H1 (cell line): ENCODE data around the gene GRID2. TPM values are rescaled to one million over a fixed set of nuclear protein-coding genes. Genes with fewer than 3 reads are reported as not detected.

Experiments
- CTCF ChIA-PET: fragments of 300-600 bp; sonication (Branson Sonifier 250); formaldehyde crosslinking; loops from one replicate; lab custom pipeline; 2021; ENCODE audit not compliant: partially characterized antibody; lab: Charles Lee
- POLR2A ChIA-PET: fragments of 300-600 bp; sonication (Branson Sonifier 250); formaldehyde crosslinking; loops from one replicate; lab custom pipeline; 2021; ENCODE audit warnings: inconsistent platforms; ENCODE audit not compliant: partially characterized antibody; lab: Charles Lee
- DNase-seq, 2 experiments: peaks; one replicate each; pipeline versions ENCODE4 v3.0.0 to v3.0.0-alpha.2; 2010 to 2022; ENCODE audit warnings: low spot score in 2 of 2, low read depth in 1 of 2, mixed read lengths in 1 of 2
- FAIRE-seq: peaks from 2 replicates; lab custom pipeline; 2011; peaks lifted over from hg19 to GRCh38; lab: Jason Lieb, UNC
- H2AFZ ChIP-seq: 2 replicates; pipeline ENCODE4 v1.8.1; 2012; ENCODE audit warnings: low read length, inconsistent platforms
- H2AK5ac ChIP-seq: 2 replicates; pipeline ENCODE4 v1.6.1; 2013; ENCODE audit warnings: low read depth, low read length
- H2BK120ac ChIP-seq: replicated peaks from 2 replicates; pipeline ENCODE3; 2013; ENCODE audit warnings: low read depth, low read length, inconsistent platforms
- H2BK12ac ChIP-seq: 2 replicates; pipeline ENCODE4 v1.6.1; 2013; ENCODE audit warnings: low read depth, low read length
- H2BK15ac ChIP-seq: 2 replicates; pipeline ENCODE4 v1.6.1; 2013; ENCODE audit warnings: low read length
- H2BK20ac ChIP-seq: 2 replicates; pipeline ENCODE4 v1.6.1; 2013; ENCODE audit warnings: low read length
- H2BK5ac ChIP-seq: 2 replicates; pipeline ENCODE4 v1.6.1; 2013; ENCODE audit warnings: low read depth, low read length
- H3K14ac ChIP-seq: 2 replicates; pipeline ENCODE4 v1.6.1; 2013; ENCODE audit warnings: inconsistent platforms; ENCODE audit not compliant: insufficient read length
- H3K18ac ChIP-seq: 2 replicates; pipeline ENCODE4 v1.6.1; 2013; ENCODE audit warnings: low read length; ENCODE audit errors: extremely low read depth
- H3K23ac ChIP-seq: 2 replicates; pipeline ENCODE4 v1.6.1; 2013; ENCODE audit warnings: inconsistent platforms; ENCODE audit not compliant: insufficient read length
- H3K23me2 ChIP-seq: 2 replicates; pipeline ENCODE4 v1.6.1; 2013; ENCODE audit warnings: low read depth, low read length
- H3K27ac ChIP-seq: 2 replicates; pipeline ENCODE4 v1.6.1; 2011; ENCODE audit warnings: low read depth, low read length, inconsistent platforms
- H3K27me3 ChIP-seq, 4 experiments: replicated peaks in 1 of 4; 1 replicate in 1 of 4; 2 replicates in 3 of 4; pipeline versions ENCODE4 v1.6.1 to v1.8.1; 2011 to 2013; ENCODE audit warnings: low read length in 3 of 4, mild to moderate bottlenecking in 3 of 4, inconsistent platforms in 2 of 4, mixed read lengths in 2 of 4, moderate library complexity in 1 of 4; ENCODE audit not compliant: control insufficient read depth in 3 of 4, insufficient read depth in 3 of 4; ENCODE audit errors: extremely low read depth in 1 of 4
- H3K36me3 ChIP-seq, 4 experiments: 2 replicates each; pipeline versions ENCODE4 v1.6.1 to v1.8.1; 2011 to 2013; ENCODE audit warnings: mild to moderate bottlenecking in 4 of 4, low read length in 3 of 4, moderate library complexity in 2 of 4, control low read depth in 1 of 4, inconsistent platforms in 1 of 4; ENCODE audit not compliant: insufficient read depth in 4 of 4, control insufficient read depth in 2 of 4
- H3K4ac ChIP-seq: replicated peaks from 2 replicates; pipeline ENCODE3; 2013; ENCODE audit warnings: low read length, low read depth, mixed read lengths, inconsistent platforms; ENCODE audit not compliant: insufficient read length
- H3K4me1 ChIP-seq, 4 experiments: replicated peaks in 1 of 4; 1 replicate in 1 of 4; 2 replicates in 3 of 4; pipeline versions ENCODE4 v1.6.1 to v1.8.1; 2011 to 2013; ENCODE audit warnings: low read length in 3 of 4, inconsistent platforms in 2 of 4, mixed read lengths in 1 of 4; ENCODE audit not compliant: insufficient read depth in 4 of 4, control insufficient read depth in 3 of 4
- H3K4me2 ChIP-seq, 2 experiments: 2 replicates each; pipeline versions ENCODE4 v1.6.1 to v1.8.1; 2011 to 2013; ENCODE audit warnings: low read depth in 2 of 2, low read length in 2 of 2, control low read depth in 1 of 2, inconsistent platforms in 1 of 2, mild to moderate bottlenecking in 1 of 2; ENCODE audit not compliant: insufficient read depth in 1 of 2
- H3K4me3 ChIP-seq, 4 experiments: fragments of 200-600, 300-600 bp in 1 of 4; sonication (generic), shearing (Covaris generic), sonication (Bioruptor Twin) in 1 of 4; 2 replicates each; pipeline versions ENCODE4 v1.5.1 to v1.8.1; 2011 to 2016; ENCODE audit warnings: low read length in 4 of 4, low read depth in 3 of 4, control low read depth in 2 of 4, inconsistent platforms in 2 of 4, mild to moderate bottlenecking in 2 of 4, mixed read lengths in 1 of 4, moderate library complexity in 1 of 4; ENCODE audit not compliant: insufficient read depth in 2 of 4; ENCODE audit errors: extremely low read depth in 1 of 4
- H3K56ac ChIP-seq: replicated peaks from 2 replicates; pipeline ENCODE3; 2013; ENCODE audit warnings: low read depth, mild to moderate bottlenecking, mixed read lengths, low read length, inconsistent platforms; ENCODE audit not compliant: insufficient read length
- H3K79me1 ChIP-seq: 2 replicates; pipeline ENCODE4 v1.6.1; 2013; ENCODE audit warnings: low read depth, low read length, control low read depth
- H3K79me2 ChIP-seq, 2 experiments: 2 replicates each; pipeline versions ENCODE4 v1.6.1 to v1.8.1; 2012 to 2013; ENCODE audit warnings: low read length in 2 of 2, mild to moderate bottlenecking in 2 of 2, inconsistent platforms in 1 of 2; ENCODE audit not compliant: insufficient read depth in 2 of 2, control insufficient read depth in 1 of 2
- H3K9ac ChIP-seq, 4 experiments: replicated peaks in 1 of 4; 1 replicate in 1 of 4; 2 replicates in 3 of 4; pipeline versions ENCODE4 v1.6.1 to v1.8.1; 2011 to 2013; ENCODE audit warnings: low read depth in 3 of 4, low read length in 3 of 4, control low read depth in 2 of 4, mild to moderate bottlenecking in 2 of 4, moderate library complexity in 2 of 4, inconsistent platforms in 1 of 4; ENCODE audit errors: extremely low read depth in 1 of 4
- H3K9me3 ChIP-seq, 2 experiments: 2 replicates each; pipeline versions ENCODE4 v1.6.1 to v1.8.1; 2012 to 2013; ENCODE audit warnings: mild to moderate bottlenecking in 2 of 2, moderate library complexity in 2 of 2, control low read depth in 1 of 2, inconsistent platforms in 1 of 2, low read depth in 1 of 2, low read length in 1 of 2, mixed read lengths in 1 of 2; ENCODE audit not compliant: insufficient read depth in 2 of 2
- H4K20me1 ChIP-seq, 2 experiments: replicated peaks in 1 of 2; 2 replicates each; pipeline versions ENCODE3 to v1.8.1; 2011 to 2013; ENCODE audit warnings: inconsistent platforms in 2 of 2, low read length in 2 of 2, mild to moderate bottlenecking in 1 of 2; ENCODE audit not compliant: insufficient read depth in 2 of 2, control insufficient read depth in 1 of 2
- H4K5ac ChIP-seq: 2 replicates; pipeline ENCODE4 v1.6.1; 2013; ENCODE audit warnings: low read length, low read depth, mixed read lengths, inconsistent platforms; ENCODE audit not compliant: insufficient read length
- H4K8ac ChIP-seq: 2 replicates; pipeline ENCODE4 v1.8.0; 2013; ENCODE audit warnings: mild to moderate bottlenecking, moderate library complexity, low read length, inconsistent platforms; ENCODE audit not compliant: insufficient read depth; ENCODE audit errors: extremely low read depth
- H4K91ac ChIP-seq: replicated peaks from 2 replicates; pipeline ENCODE3; 2013; ENCODE audit warnings: low read length, mixed read lengths, inconsistent platforms; ENCODE audit not compliant: insufficient read length
- RNF2 ChIP-seq: fragments of 200-900, 300-1000 bp; sonication (generic); IDR thresholded peaks from 2 replicates; pipeline ENCODE4 v1.7.1; 2016; ENCODE audit warnings: borderline replicate concordance, low read depth, mild to moderate bottlenecking, antibody characterized with exemption, low read length; ENCODE audit not compliant: poor library complexity, severe bottlenecking; ENCODE audit errors: missing control alignments
- SP4 ChIP-seq: IDR thresholded peaks from 2 replicates; pipeline ENCODE4 v1.6.1; 2012; ENCODE audit warnings: low read length, inconsistent platforms
- WGBS, 2 experiments: shearing (Covaris generic) in 1 of 2; methylation state at CpG; one replicate each; pipeline versions ENCODE4 v1.1.6 to v1.1.7; 2013 to 2015; ENCODE audit warnings: low lambda C conversion rate in 2 of 2, mixed read lengths in 2 of 2, inconsistent platforms in 1 of 2, low coverage in 1 of 2, missing lambda C conversion rate in 1 of 2; ENCODE audit not compliant: insufficient replicate concordance in 2 of 2, insufficient coverage in 1 of 2, insufficient read length in 1 of 2; ENCODE audit errors: extremely low coverage in 1 of 2, missing lambda C conversion rate in 1 of 2; 5-methylcytosine and 5-hydroxymethylcytosine counted together
- polyA plus RNA-seq, 7 experiments: library from polyadenylated mRNA; depleted of rRNA in 3 of 7; stranded (reverse) in 5 of 7; unstranded in 2 of 7; fragments of >200 nt in 5 of 7; fragments of 200-250 nt in 2 of 7; gene quantifications; 1 replicate in 5 of 7; 2 replicates in 1 of 7; 4 replicates in 1 of 7; pipeline versions ENCODE4 v1.2.1 to v1.2.3, GENCODE V29; 2011 to 2013; ENCODE audit warnings: missing spikeins in 2 of 7, mixed read lengths in 2 of 7
- total RNA-seq: library from RNA; stranded (reverse); fragmentation: NEBNext Ultra II Directional; extraction: Animal tissue kit (Norgen Biotek cat#: 25700); gene quantifications from 2 replicates; pipeline ENCODE4 v1.2.1, GENCODE V29; 2021

GRID2 gene
- total and polyA plus RNA-seq, 2 of the 8 experiments (the other 6 are each of a cell fraction or from before 2014, with no cell fraction given), result 31.1 to 81.9 TPM

DNA sequence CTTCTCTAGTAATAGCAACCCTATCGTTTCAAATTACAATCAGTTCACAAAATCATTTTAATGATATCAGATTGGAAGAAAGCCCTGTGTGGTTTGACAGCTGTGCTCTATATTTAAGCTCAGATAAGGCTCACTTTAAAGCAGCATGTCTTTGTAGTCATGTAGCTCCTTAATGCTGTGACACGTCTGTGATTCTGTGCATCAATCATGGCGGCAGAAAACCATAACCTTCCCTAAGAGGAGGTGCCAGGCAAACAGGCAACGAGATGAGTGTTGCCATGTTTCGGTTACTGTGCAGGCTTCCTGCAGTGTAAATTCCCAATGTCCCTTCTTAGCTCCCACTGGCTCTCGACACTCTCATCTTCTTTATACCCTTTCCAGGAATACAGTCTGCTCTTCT, 212.7 kb downstream of the GRID2 start:
- H3K27ac ChIP-seq, result no peak overlapping the region
- H4K8ac ChIP-seq, result no peak overlapping the region
- H3K4ac ChIP-seq, result no peak overlapping the region
- no peaks in the 10 kb centered on the region for H3K23me2 ChIP-seq
- H3K9ac ChIP-seq, result no peak overlapping the region
- no peak overlapping the region for H2AFZ ChIP-seq
- H3K36me3 ChIP-seq, result no peaks in the 10 kb centered on the region
- FAIRE-seq, result no peak
- H3K4me2 ChIP-seq, result peak overlapping the region in 1 of 2 experiments; percentile 31; a peak in 1 of 4 replicates
- no peaks in the 10 kb centered on the region for H3K27me3 ChIP-seq
- H3K4me1 ChIP-seq, result peaks cover 0 to 18% (median 4%) of the 10 kb centered on the region in 4 experiments; a peak in 3 of 7 replicates
- no peak overlapping the region for H2BK15ac ChIP-seq
- H3K14ac ChIP-seq, result no peak overlapping the region
- 91% methylated on average over 6 of the region's 6 CpGs; no CpG with 5 or more reads in 1 of the 2 experiments for WGBS, 2 experiments
- TF ChIP-seq SP4 (no peak), RNF2 (no peak)
- H4K91ac ChIP-seq, result no peak overlapping the region
- H2BK5ac ChIP-seq, result peak overlapping the region; percentile 64
- no peak for DNase-seq
- H2BK20ac ChIP-seq, result no peak overlapping the region
- no peak overlapping the region for H3K18ac ChIP-seq
- H3K79me2 ChIP-seq, result peaks cover 3 to 99% of the 10 kb centered on the region in 2 experiments; a peak in 3 of 4 replicates
- H3K79me1 ChIP-seq, result 0 out of 2 replicates have a peak, but pooled peaks cover 3% of the 10 kb centered on the region
- no peak overlapping the region for H3K23ac ChIP-seq
- H4K20me1 ChIP-seq, result peaks cover 0 to 6% of the 10 kb centered on the region in 2 experiments
- ChIA-PET POLR2A (interaction anchor here (0.7 to 1.1 kb wide), 2 partner anchors 9 to 10 kb away, joined by 3 to 4 read pairs; no protein-coding TSS in a partner anchor), CTCF (interaction anchor here (1.7 kb wide), 1 partner anchor 11 kb away, joined by 5 read pairs; no protein-coding TSS in a partner anchor)
- H3K4me3 ChIP-seq, result no peak overlapping the region
- H4K5ac ChIP-seq, result no peak overlapping the region
- no peaks in the 10 kb centered on the region for H3K9me3 ChIP-seq
- 0 out of 2 replicates have a peak overlapping the region, but pooled peaks have one; percentile 13 for H2BK12ac ChIP-seq
- H2AK5ac ChIP-seq, result no peak overlapping the region
- no peak overlapping the region for H3K56ac ChIP-seq
- H2BK120ac ChIP-seq, result no peak overlapping the region
